Kidney epithelial cell (primary cell): Measurements from ENCODE around the gene ZNF521. TPM values are rescaled to one million over a fixed set of nuclear protein-coding genes. Genes with fewer than 3 reads are reported as not detected.

Experiments
- DNase-seq: peaks from one replicate; pipeline ENCODE4 v3.0.0-alpha.2; 2010; ENCODE audit warnings: low read depth
- H3K27me3 ChIP-seq: 2 replicates; pipeline ENCODE4 v1.6.0; 2011; ENCODE audit warnings: low read length; ENCODE audit not compliant: control insufficient read depth, insufficient read depth
- H3K36me3 ChIP-seq: 2 replicates; pipeline ENCODE4 v1.5.1; 2011; ENCODE audit warnings: low read length; ENCODE audit not compliant: control insufficient read depth, insufficient read depth
- H3K4me3 ChIP-seq: 2 replicates; pipeline ENCODE4 v1.5.1; 2011; ENCODE audit warnings: low read depth, mild to moderate bottlenecking, control low read depth, low read length
- CTCF ChIP-seq: IDR thresholded peaks from 2 replicates; pipeline ENCODE4 v1.5.1; 2011; ENCODE audit warnings: mild to moderate bottlenecking, moderate library complexity, low read length, control low read depth, inconsistent platforms; ENCODE audit not compliant: insufficient read depth, poor library complexity, severe bottlenecking
- total RNA-seq: library from RNA; depleted of rRNA; stranded (reverse); fragments of >200 nt; gene quantifications from 2 replicates; pipeline ENCODE4 v1.2.3, GENCODE V29; 2015

The ZNF521 gene
- total RNA-seq, 1 donor from 2014 or later = 6.0 TPM

- Histone ChIP-seq H3K36me3 (no peaks in the 10 kb centered on the region), H3K4me3 (no peak overlapping the region)
- no peak for DNase-seq
These were observed 20.0 kb downstream of the ZNF521 start for GRCh38 chr18:25332002-25332401.

GRCh38 chr18:25329783-25330182 is 22.2 kb downstream of the ZNF521 start:
- Histone ChIP-seq H3K4me3 (no peak overlapping the region), H3K36me3 (no peaks in the 10 kb centered on the region), H3K27me3 (no peaks in the 10 kb centered on the region)
- no peak for TF ChIP-seq CTCF
- DNase-seq = no peak

More at GRCh38 chr18:25332002-25332401, 20.0 kb downstream of the ZNF521 start:
- no peaks in the 10 kb centered on the region for H3K27me3 ChIP-seq
- TF ChIP-seq CTCF = no peak

GRCh38 chr18:25327584-25327983 is 24.4 kb downstream of the ZNF521 start:
- Histone ChIP-seq H3K4me3 (no peak overlapping the region), H3K27me3 (no peaks in the 10 kb centered on the region)
- TF ChIP-seq CTCF = no peak

GRCh38 chr18:25326361-25326952 is 25.5 kb downstream of the ZNF521 start:
- H3K4me3 ChIP-seq = no peak overlapping the region
- DNase-seq = no peak
- H3K27me3 ChIP-seq = no peaks in the 10 kb centered on the region
- H3K36me3 ChIP-seq = no peaks in the 10 kb centered on the region
- TF ChIP-seq CTCF = no peak

More at GRCh38 chr18:25327584-25327983, 24.4 kb downstream of the ZNF521 start:
- DNase-seq = no peak
- H3K36me3 ChIP-seq = no peaks in the 10 kb centered on the region

- Histone ChIP-seq H3K36me3 (no peaks in the 10 kb centered on the region), H3K27me3 (no peaks in the 10 kb centered on the region), H3K4me3 (no peak overlapping the region)
- DNase-seq = no peak
- no peak for TF ChIP-seq CTCF
These were observed 29.2 kb downstream of the ZNF521 start for GRCh38 chr18:25322806-25323205.

- Histone ChIP-seq H3K36me3 (no peaks in the 10 kb centered on the region), H3K27me3 (no peaks in the 10 kb centered on the region), H3K4me3 (no peak overlapping the region)
- no peak for TF ChIP-seq CTCF
- no peak for DNase-seq
These were observed 35.5 kb downstream of the ZNF521 start for GRCh38 chr18:25316381-25317018.
